Amniotic stem cell (primary cell): ENCODE results near the gene DGCR6.
"Not testable (repeated sequence)": the region's sequence is repeated elsewhere in the genome, so short reads cannot be mapped to it uniquely, and the experiment has no call there.

Experiments
- DNase-seq: peaks from one replicate; lab custom pipeline; 2025; lab: John Stamatoyannopoulos, UW

The DGCR6 gene

GRCh38 chr22:18931905-18932652 is 26.0 kb downstream of the DGCR6 start:
- DNase-seq, result no peak

- DNase-seq, result no peak
Measured at GRCh38 chr22:18933914-18934313, 27.8 kb downstream of the DGCR6 start.

GRCh38 chr22:18934688-18935087 is 28.6 kb downstream of the DGCR6 start:
- not testable (repeated sequence) for DNase-seq

- DNase-seq, result no peak
Measured at GRCh38 chr22:18935889-18936529, 29.9 kb downstream of the DGCR6 start, which contains the start of gene PRODH. Gene PRODH (minus strand): TSS chr22:18936293. CDS start chr22:18936287, 6 bp downstream.

DNA sequence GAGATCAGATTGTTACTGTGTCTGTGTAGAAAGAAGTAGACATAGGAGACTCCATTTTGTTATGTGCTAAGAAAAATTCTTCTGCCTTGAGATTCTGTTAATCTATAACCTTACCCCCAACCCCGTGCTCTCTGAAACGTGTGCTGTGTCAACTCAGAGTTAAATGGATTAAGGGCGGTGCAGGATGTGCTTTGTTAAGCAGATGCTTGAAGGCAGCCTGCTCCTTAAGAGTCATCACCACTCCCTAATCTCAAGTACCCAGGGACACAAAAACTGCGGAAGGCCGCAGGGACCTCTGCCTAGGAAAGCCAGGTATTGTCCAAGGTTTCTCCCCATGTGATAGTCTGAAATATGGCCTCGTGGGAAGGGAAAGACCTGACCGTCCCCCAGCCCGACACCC is 32.6 kb downstream of the DGCR6 start:
- not testable (repeated sequence) for DNase-seq

GRCh38 chr22:18947105-18947504 is 41.0 kb downstream of the DGCR6 start:
- DNase-seq, result not testable (repeated sequence)

DNA sequence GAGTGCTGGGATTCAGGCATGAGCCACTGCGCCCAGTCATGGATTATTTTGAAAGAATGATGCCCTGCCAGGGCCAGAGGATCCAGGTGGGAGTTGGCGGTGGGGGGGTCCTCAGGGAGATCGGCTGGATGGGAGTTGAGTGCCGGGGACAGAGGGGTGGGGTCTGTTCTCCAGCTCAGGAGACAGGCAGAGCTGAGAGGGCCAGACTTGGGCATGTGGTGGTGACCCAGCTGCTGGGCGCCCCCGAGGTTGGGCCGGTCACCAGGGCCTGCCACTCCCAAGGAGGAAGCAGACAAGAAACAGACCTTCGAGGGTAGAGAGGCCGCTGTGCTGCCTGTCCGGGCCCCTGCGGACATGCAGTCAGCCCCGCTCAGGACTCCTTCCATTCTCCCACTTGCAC is 41.8 kb downstream of the DGCR6 start:
- no peak for DNase-seq

GRCh38 chr22:18950141-18950540 is 44.0 kb downstream of the DGCR6 start:
- DNase-seq, result no peak

GRCh38 chr22:18952022-18952421 is 45.9 kb downstream of the DGCR6 start:
- no peak for DNase-seq

DNA sequence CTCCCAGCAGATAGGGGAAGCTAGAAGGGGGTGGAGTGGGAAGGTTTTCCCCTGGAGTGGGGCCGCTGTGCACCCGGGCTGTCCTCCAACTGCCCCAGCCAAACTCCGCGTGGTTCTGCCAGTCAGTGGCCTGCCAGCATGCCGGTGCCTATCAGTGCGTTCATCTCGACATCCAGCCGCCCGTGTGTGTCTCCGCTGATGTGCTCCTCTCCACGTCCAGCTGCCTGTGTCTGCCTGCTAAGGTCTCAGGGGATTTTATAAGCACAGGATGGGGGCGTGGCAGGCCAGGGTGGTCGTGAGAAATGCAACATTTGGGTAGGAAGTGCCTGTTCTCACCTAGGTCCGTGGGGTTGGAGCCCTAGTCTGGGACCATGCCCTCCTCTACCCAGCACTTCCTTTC is 47.0 kb downstream of the DGCR6 start:
- not testable (repeated sequence) for DNase-seq

- DNase-seq, result not testable (repeated sequence)
Measured at GRCh38 chr22:18954303-18954989, 48.3 kb downstream of the DGCR6 start.

GRCh38 chr22:18954990-18955571 is 49.0 kb downstream of the DGCR6 start:
- no peak for DNase-seq

- DNase-seq, result no peak
Measured at GRCh38 chr22:18955696-18956095, 49.6 kb downstream of the DGCR6 start.

DNA sequence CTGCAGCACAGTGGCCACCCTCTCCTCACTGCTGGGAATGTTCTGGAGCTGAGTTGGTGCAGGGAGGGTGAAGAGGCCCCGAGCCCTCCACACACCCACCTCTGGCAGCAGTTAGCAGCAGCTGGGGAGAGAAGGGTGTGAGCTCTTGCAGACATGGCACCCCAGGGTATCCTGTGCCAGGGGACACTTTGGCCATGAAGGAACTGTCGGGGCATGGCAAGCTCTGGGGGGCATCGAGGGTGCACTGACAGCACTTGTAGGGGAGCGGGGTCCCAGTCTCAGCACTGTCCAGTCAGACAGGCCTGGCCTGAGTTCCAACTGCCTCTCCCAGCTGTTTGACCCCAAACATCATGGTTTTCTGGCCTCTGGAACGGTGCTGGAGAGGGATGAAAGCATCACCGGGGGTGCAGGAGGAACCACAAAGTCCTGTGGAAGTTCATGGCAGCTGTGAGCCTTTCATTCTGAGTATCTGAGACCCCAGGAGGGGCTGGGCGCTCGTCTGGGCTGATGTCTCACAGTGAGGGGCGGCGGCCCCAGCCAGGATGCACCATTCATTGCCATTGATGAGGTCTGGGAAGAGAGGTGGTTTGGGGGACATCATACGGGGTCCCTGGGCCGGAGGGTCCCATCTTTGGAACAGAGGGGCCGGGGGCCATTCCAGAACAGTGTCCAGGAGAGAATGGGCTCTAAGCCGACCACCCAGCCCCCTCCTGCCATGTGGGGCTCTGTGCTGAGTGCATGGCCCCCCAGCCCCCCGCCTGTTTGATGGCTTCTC is 50.2 kb downstream of the DGCR6 start:
- not testable (repeated sequence) for DNase-seq

DNA sequence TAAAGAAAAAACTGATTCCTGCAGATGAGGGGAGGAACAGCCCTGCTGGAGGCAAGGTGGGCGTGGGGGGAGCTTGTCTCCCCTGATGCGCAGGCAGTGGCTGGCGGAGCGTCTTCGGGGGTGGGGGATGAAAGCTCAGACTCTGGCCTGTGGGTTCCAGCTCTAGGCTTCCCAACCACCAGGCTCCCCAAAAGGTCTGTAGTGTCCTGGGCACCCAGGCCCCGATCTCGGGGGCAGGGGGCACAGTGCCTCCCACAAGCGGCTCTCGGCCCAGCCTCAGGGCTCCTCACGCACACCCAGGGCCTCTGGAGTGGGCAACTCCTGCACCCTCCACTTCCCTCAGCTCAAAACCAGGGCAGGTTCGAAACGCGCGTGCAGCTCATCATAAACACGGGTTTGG is 50.8 kb downstream of the DGCR6 start:
- not testable (repeated sequence) for DNase-seq

DNA sequence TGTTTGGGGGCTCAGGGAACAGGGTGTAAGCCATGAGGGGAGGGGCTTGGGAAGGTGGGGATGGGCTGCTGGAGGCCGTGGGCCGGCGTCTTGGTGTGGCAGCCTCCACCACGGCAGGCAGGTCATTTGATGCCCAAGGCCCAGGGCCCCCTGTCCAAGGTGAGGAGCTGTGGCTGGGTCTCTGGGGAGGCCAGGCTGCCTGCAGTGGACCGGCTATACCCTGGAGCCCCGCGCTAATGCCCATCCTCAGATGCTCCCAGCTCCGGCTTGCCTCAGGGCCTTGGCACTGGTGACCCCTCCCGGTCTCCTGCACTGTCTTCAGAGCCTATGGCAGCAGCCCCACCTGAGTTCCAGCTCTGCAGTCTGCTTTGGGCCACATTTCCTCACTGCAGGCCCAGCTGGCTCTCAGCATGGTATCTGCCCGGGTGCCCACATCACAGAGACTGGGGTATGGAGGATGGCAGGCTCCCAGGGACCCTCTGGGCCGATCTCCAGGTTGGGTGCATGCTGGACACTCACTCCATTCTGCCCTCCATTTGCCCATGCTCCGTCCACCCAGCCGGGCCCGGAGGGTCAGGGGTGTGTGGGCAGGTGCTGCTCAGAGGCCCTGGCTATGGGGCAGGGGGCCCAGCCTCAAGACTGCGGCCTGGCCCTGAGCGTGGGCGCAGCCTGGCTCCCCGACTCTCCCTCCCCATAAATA is 51.7 kb downstream of the DGCR6 start:
- not testable (repeated sequence) for DNase-seq

- not testable (repeated sequence) for DNase-seq
Measured at GRCh38 chr22:18958321-18958705, 52.2 kb downstream of the DGCR6 start.

DNA sequence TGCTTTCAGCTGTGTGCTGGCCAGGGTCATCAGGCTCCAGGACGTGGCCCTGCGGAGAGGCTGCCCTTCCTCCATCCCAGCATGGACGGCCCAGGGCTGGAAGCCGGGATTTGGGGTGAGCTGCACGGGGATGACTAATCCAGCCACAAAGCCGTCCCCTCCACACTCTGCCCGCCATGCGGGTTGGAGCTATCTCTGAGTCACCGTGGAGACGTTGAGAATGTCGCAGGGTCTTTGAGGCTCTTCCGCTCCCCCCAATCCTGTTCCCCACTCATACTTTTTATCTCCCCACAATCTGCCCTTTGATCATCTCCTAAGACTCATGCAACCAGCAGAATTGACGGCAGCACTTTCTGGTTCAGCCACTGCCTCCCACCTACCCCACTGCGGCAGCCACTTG is 52.6 kb downstream of the DGCR6 start:
- DNase-seq, result not testable (repeated sequence)

- not testable (repeated sequence) for DNase-seq
Measured at GRCh38 chr22:18959266-18959665, 53.1 kb downstream of the DGCR6 start.

GRCh38 chr22:18959741-18960140 is 53.6 kb downstream of the DGCR6 start:
- DNase-seq, result not testable (repeated sequence)
